Mucosa of stomach (tissue), 1 donor: ENCODE results near the gene BCL7A.
A peak's percentile ranks its signal among the peaks of the same experiment; 100 is the strongest.
"Not testable (repeated sequence)": the region's sequence is repeated elsewhere in the genome, so short reads cannot be mapped to it uniquely, and the experiment has no call there.

ENCODE experiments used
- H3K27me3 ChIP-seq: one replicate; pipeline ENCODE4 v1.7.0; 2013; ENCODE audit warnings: mild to moderate bottlenecking, low read length; ENCODE audit not compliant: control insufficient read depth, insufficient read depth
- H3K36me3 ChIP-seq: one replicate; pipeline ENCODE4 v1.7.0; 2013; ENCODE audit warnings: low read length; ENCODE audit not compliant: control insufficient read depth, insufficient read depth
- H3K4me1 ChIP-seq: one replicate; pipeline ENCODE4 v1.7.0; 2013; ENCODE audit warnings: mild to moderate bottlenecking, low read length; ENCODE audit not compliant: control insufficient read depth, insufficient read depth
- H3K4me3 ChIP-seq: one replicate; pipeline ENCODE4 v1.7.0; 2013; ENCODE audit warnings: low read length
- H3K9ac ChIP-seq: one replicate; pipeline ENCODE4 v1.7.0; 2013; ENCODE audit warnings: mild to moderate bottlenecking, low read length, moderate library complexity
- H3K9me3 ChIP-seq: one replicate; pipeline ENCODE4 v1.7.0; 2013; ENCODE audit warnings: mild to moderate bottlenecking, low read length, moderate library complexity; ENCODE audit not compliant: control insufficient read depth
- donor health status: Pancreatic carcinoma.

The BCL7A gene

DNA sequence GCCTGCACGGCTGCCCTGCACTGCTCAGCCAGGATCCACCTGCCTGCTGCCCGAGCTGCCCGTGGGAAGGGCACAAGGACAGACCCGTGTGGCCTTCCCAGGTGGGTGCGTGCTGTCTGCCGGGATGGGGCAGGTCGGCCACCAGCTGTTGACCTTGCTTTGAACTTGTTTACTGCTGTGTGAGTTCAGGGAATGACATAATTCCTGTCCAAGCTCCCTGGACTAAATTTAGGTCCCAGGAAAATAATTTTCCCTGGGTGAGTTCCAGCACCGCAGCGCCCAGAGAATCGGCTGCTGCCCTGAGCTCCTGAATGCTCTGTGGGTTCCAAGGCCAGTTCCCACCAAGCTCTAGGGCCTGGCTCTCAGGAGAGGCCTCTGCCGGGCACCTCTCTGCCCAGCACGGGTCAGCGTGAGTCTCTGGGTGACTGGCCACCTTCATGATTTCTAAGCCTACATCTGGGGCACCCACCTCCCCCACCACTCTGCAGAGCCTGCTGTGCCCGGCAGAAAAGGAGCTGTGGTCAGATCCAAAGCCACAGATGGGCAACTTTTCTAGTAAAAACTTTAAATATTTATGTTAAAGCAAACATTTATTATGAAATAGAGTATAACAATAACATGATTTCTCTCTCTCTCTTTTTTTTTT is 29.7 kb downstream of the BCL7A start:
- H3K4me3 ChIP-seq, result no peak overlapping the region
- H3K36me3 ChIP-seq, result no peaks in the 10 kb centered on the region
- H3K27me3 ChIP-seq, result no peaks in the 10 kb centered on the region
- no peak overlapping the region for H3K9ac ChIP-seq
- H3K4me1 ChIP-seq, result peaks cover 7% of the 10 kb centered on the region
- H3K9me3 ChIP-seq, result no peaks in the 10 kb centered on the region

- Histone ChIP-seq H3K9me3 (no peaks in the 10 kb centered on the region), H3K36me3 (no peaks in the 10 kb centered on the region), H3K27me3 (no peaks in the 10 kb centered on the region), H3K9ac (no peak overlapping the region), H3K4me3 (no peak overlapping the region), H3K4me1 (peaks cover 7% of the 10 kb centered on the region)
Measured at GRCh38 chr12:122052285-122052684, 30.6 kb downstream of the BCL7A start.

DNA sequence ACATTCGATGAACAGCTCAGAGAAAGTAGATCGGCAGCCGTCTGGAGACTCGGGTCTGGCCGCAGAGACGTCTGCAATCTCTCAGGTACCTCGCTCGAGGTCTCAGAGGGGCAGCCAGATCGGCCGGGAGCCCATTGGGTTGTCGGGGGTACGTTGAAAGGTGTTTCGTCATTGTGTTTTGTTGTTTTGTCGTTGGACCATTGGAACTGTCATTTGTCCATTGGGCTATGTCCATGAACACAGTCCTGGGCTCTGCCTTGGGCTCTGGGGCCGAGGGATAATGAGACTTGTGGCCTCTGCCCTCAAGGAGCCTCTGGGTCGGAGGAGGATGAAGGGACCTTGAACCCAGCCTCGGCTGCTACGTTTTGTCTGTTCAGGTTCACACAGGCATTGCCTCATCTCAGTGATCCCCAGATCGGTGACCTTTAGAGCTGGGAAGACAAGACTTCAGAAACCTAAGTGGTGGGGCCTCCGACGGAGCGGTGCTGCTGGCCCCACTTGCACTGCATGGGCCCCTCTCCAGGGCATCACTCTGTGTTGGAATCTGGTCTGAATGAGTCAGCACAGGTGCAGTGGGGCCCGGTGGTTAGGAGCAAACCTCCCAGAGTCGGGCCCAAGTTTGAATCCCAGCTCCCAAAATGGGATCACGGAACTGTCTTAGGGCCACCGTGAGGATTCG is 33.3 kb downstream of the BCL7A start:
- H3K4me3 ChIP-seq, result no peak overlapping the region
- H3K4me1 ChIP-seq, result peaks cover 7% of the 10 kb centered on the region
- H3K36me3 ChIP-seq, result no peaks in the 10 kb centered on the region
- no peaks in the 10 kb centered on the region for H3K27me3 ChIP-seq
- H3K9ac ChIP-seq, result no peak overlapping the region
- H3K9me3 ChIP-seq, result no peaks in the 10 kb centered on the region

- not testable (repeated sequence) for H3K36me3 ChIP-seq, H3K9me3 ChIP-seq, H3K9ac ChIP-seq, H3K4me3 ChIP-seq, H3K27me3 ChIP-seq, H3K4me1 ChIP-seq
Measured at GRCh38 chr12:122056406-122056805, 34.7 kb downstream of the BCL7A start.

DNA sequence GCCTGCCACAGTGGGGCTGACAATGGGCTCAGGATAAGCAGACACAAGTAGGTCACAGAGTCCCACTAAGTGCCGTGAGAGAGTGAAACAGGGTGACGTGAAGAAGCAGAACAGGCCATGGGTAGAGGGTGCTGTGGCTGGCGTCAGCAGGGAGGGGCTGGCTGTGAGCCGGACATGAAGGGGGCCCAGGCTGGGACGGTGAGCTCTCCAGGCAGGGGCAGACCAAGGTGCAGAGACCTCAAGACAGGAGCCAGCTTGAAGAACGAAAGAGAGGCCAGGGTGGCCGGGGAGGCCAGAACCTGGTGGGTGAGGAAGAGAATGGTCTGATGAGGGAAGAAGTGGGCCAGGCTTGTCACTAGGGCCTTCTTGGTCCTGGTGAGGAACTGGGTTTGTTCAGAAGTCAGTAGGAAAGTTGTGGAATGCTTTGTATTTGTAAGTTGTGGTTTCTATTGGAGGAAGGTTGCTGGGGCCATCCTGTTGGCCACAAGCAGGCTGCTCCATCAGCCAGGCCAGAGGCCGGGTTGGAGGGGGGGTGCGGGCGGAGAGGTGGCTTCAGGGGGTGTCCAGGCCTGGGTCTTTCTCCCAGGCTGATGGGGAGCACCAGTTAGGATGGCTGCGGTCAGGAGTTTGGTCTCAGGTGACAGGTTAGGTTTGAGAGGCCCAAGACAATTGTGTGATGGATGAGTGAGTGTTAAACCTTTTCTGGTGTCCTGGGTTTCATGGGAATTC is 35.5 kb downstream of the BCL7A start:
- Histone ChIP-seq H3K27me3 (no peaks in the 10 kb centered on the region), H3K9ac (no peak overlapping the region), H3K4me1 (peaks cover 9% of the 10 kb centered on the region), H3K9me3 (no peaks in the 10 kb centered on the region), H3K4me3 (no peak overlapping the region), H3K36me3 (no peaks in the 10 kb centered on the region)

DNA sequence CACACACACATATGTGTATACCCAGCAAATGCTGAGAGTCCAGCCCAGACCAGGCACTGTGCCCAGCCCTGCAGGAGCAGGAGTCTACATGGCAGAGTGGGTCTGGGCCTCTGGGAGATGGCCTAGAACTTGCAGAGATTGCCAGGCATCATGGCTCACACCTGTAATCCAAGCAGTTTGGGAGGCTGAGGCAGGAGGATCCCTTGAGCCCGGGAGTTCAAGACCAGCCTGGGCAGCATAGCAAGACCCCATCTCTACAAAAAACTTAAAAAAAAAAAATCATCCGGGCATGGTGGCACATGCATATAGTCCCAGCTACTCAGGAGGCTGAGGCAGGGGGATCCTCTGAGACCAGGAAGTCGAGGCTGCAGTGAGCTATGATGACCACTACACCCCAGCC is 36.1 kb downstream of the BCL7A start:
- Histone ChIP-seq H3K9me3 (no peaks in the 10 kb centered on the region), H3K9ac (no peak overlapping the region), H3K36me3 (no peaks in the 10 kb centered on the region), H3K4me1 (peaks cover 15% of the 10 kb centered on the region), H3K27me3 (no peaks in the 10 kb centered on the region), H3K4me3 (no peak overlapping the region)

- Histone ChIP-seq H3K27me3 (no peaks in the 10 kb centered on the region), H3K4me1 (peaks cover 24% of the 10 kb centered on the region), H3K9me3 (no peaks in the 10 kb centered on the region)
Measured at GRCh38 chr12:122058549-122059149, 37.0 kb downstream of the BCL7A start.

GRCh38 chr12:122059203-122059960 is 37.7 kb downstream of the BCL7A start:
- no peak overlapping the region for H3K9ac ChIP-seq
- no peaks in the 10 kb centered on the region for H3K27me3 ChIP-seq
- no peaks in the 10 kb centered on the region for H3K36me3 ChIP-seq
- H3K9me3 ChIP-seq, result no peaks in the 10 kb centered on the region
- H3K4me1 ChIP-seq, result peaks cover 27% of the 10 kb centered on the region
- H3K4me3 ChIP-seq, result no peak overlapping the region

More at GRCh38 chr12:122058549-122059149, 37.0 kb downstream of the BCL7A start:
- H3K36me3 ChIP-seq, result no peaks in the 10 kb centered on the region
- no peak overlapping the region for H3K4me3 ChIP-seq
- no peak overlapping the region for H3K9ac ChIP-seq

DNA sequence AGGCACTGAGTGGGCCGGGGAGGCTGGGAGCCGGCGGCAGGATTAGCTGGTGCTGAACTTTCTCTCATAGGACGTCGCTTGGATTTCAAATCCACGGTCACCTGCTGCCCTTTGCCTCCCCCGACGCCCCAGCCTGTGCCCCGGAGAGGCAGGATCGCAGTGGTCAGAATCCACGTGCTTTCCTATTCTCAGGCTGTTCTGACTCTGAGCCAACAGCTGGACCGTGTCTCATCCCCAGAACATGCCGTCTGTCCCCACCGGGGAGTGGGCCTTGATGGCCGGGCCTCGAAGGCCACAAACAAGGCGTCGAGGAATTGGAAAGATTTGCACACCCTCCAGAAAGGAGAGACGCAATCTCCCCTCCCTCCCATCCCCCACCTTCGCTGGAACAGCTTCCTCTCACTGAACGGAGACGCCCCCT is 38.4 kb downstream of the BCL7A start:
- H3K9ac ChIP-seq, result no peak overlapping the region
- H3K36me3 ChIP-seq, result no peaks in the 10 kb centered on the region
- H3K4me1 ChIP-seq, result peaks cover 31% of the 10 kb centered on the region
- H3K9me3 ChIP-seq, result no peaks in the 10 kb centered on the region
- no peaks in the 10 kb centered on the region for H3K27me3 ChIP-seq
- no peak overlapping the region for H3K4me3 ChIP-seq

DNA sequence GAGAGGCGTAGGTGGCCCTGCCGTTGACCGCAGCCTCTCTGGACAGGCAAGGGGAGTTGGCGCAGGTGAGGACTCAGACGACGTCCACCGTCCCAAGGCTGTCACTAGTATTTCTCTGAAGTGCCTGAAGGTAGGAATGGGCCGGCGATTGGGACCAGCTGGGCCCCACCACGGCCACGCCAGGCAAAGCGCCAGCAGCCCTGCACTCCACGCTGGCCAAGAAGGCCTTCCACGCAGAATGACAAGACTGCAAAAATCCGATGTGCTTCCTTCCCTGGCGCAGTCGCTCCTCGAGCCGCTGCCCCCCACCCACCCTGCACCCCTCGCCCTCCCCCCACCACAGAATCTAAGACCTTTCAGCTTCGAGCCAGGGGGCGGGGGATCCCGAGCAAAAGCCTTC is 39.6 kb downstream of the BCL7A start:
- no peaks in the 10 kb centered on the region for H3K9me3 ChIP-seq
- no peaks in the 10 kb centered on the region for H3K36me3 ChIP-seq
- H3K9ac ChIP-seq, result no peak overlapping the region
- no peaks in the 10 kb centered on the region for H3K27me3 ChIP-seq
- no peak overlapping the region for H3K4me3 ChIP-seq
- peaks cover 33% of the 10 kb centered on the region for H3K4me1 ChIP-seq

DNA sequence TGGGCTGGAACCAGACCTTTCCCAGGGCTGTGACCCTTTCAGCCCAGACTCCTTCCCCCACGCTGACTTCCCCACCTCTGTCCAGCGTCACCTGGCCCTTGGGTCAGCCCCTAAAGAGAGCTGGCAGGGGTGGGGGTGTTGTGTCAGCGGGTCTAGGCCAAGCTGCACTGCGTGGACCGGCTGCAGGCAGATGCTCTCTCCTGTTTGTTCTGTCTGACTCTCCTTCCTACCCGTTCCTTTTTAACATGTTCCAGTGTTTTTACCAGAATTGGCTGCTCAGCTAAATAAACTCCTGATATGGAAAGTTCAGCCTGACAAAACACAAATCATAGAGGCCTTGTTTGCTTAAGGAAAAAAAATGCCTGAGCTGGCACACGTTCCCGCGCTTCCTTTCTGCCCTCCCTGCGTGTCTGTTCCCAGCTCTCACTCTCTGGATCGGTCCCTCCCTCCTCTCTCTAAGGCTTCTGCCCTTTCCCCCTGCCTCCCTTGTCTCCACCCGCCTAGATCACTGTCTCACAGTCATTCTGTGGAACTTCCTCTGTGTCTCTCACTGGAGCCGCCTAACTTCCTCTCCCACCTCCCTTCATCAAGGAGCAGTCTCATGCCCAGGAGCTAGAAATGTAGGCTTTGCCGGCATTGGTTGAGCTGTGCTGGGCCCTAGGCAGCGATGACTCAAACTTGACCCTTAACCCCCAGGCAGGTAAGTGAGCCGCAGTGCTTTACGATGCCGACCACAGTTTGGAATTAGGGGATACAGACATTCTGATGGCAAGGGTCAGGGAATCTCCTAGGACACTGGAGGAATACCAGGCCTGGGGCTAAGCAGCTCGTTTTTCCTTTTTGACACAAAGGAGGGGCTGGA is 41.4 kb downstream of the BCL7A start:
- no peaks in the 10 kb centered on the region for H3K36me3 ChIP-seq
- H3K27me3 ChIP-seq, result no peaks in the 10 kb centered on the region
- H3K4me3 ChIP-seq, result no peak overlapping the region
- peaks cover 40% of the 10 kb centered on the region for H3K4me1 ChIP-seq
- H3K9ac ChIP-seq, result peak overlapping the region; percentile 54
- H3K9me3 ChIP-seq, result no peaks in the 10 kb centered on the region
